BE2C (cell line): ENCODE data around the gene TRHDE.

Experiments
- DNase-seq: peaks from one replicate; pipeline ENCODE4 v3.0.0-alpha.2; 2020
- H3K27me3 ChIP-seq: fragments of 250-450 bp; sonication (Bioruptor Pico); 2 replicates; pipeline ENCODE4 v1.5.1; 2020; ENCODE audit warnings: mild to moderate bottlenecking
- H3K36me3 ChIP-seq: fragments of 250-450 bp; sonication (Bioruptor Pico); 2 replicates; pipeline ENCODE4 v1.5.1; 2020; ENCODE audit warnings: mild to moderate bottlenecking
- H3K4me1 ChIP-seq: fragments of 250-450 bp; sonication (Bioruptor Pico); 2 replicates; pipeline ENCODE4 v1.5.1; 2020
- H3K4me3 ChIP-seq: 2 replicates; pipeline ENCODE4 v1.5.1; 2011; ENCODE audit warnings: low read depth, low read length
- H3K9me3 ChIP-seq: fragments of 250-450 bp; sonication (Bioruptor Pico); 2 replicates; pipeline ENCODE4 v1.5.1; 2020
- TF ChIP-seq, protein P1 (sequence below): IDR thresholded peaks from 2 replicates; pipeline ENCODE4 v1.5.1; 2012; ENCODE audit warnings: mild to moderate bottlenecking, low read depth, low read length

Gene TRHDE

DNA sequence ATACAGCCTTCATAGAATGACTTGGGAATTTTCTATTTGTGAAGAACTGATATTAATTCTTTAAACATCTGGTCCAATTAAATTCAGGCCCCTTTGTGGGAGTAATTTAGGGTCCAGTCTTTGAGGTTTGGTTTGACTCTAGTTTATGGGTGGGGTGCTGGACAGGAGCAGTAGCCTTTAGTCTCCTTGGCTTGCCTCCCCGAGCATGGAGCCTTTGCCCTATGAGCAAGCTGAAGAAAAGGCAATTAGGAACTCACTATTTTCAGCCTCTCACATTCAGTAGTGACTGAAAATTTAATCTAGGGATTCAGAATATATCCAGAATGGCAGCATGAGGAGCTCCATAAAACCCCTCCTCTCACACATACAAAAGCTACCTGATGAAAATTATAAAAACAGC is 161.1 kb downstream of the TRHDE start:
- H3K9me3 ChIP-seq: no peaks in the 10 kb centered on the region
- no peak overlapping the region for H3K4me3 ChIP-seq
- TF ChIP-seq, protein P1, sequence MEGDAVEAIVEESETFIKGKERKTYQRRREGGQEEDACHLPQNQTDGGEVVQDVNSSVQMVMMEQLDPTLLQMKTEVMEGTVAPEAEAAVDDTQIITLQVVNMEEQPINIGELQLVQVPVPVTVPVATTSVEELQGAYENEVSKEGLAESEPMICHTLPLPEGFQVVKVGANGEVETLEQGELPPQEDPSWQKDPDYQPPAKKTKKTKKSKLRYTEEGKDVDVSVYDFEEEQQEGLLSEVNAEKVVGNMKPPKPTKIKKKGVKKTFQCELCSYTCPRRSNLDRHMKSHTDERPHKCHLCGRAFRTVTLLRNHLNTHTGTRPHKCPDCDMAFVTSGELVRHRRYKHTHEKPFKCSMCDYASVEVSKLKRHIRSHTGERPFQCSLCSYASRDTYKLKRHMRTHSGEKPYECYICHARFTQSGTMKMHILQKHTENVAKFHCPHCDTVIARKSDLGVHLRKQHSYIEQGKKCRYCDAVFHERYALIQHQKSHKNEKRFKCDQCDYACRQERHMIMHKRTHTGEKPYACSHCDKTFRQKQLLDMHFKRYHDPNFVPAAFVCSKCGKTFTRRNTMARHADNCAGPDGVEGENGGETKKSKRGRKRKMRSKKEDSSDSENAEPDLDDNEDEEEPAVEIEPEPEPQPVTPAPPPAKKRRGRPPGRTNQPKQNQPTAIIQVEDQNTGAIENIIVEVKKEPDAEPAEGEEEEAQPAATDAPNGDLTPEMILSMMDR: no peak
- no peak for DNase-seq
- no peaks in the 10 kb centered on the region for H3K36me3 ChIP-seq
- H3K27me3 ChIP-seq: no peaks in the 10 kb centered on the region
- H3K4me1 ChIP-seq: no peaks in the 10 kb centered on the region

DNA sequence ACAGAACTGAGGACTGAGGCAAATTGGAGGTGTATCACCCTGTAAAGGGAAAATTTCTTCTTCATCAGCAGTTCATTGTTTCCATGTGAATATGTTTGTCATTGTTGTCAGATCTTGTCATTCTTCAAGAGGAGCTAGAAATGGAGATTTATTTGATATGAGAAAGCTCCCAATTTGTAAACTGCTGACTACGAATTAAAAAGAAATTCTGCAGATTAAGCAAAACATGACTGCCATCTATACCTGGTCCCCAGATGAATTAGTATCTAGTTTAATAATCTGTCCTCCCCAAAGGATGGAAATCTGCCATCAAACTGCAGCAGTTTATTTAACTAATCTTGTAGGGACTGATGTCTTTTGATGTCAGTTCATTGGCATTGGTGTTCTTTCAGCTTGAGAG is 162.8 kb downstream of the TRHDE start:
- TF ChIP-seq, protein P1: no peak

DNA sequence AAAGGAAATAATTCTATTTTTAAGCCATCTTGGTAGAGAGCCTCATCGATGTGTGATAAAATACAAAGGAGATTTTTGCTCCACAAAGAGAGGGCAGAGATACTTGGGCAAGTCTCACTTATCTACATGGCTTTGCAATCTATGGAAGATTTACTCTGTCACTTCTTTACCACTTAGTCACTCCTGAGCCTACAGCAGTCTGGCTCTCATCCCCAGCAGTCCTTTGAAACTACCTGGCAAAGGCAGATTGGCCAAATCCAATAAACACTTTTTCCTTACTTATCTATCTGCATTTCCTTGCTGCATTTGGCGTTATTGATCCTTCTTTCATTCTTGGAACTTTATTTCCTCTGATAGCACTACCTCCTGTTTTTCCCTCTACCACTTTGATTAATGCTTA is 170.0 kb downstream of the TRHDE start:
- Histone ChIP-seq H3K27me3 (no peaks in the 10 kb centered on the region), H3K9me3 (no peaks in the 10 kb centered on the region), H3K36me3 (no peaks in the 10 kb centered on the region), H3K4me3 (no peak overlapping the region), H3K4me1 (no peaks in the 10 kb centered on the region)
- TF ChIP-seq, protein P1: no peak
- no peak for DNase-seq

More for the DNA sequence above, 162.8 kb downstream of the TRHDE start:
- no peak overlapping the region for H3K4me3 ChIP-seq
- H3K9me3 ChIP-seq: no peaks in the 10 kb centered on the region
- H3K36me3 ChIP-seq: no peaks in the 10 kb centered on the region
- no peak for DNase-seq
- no peaks in the 10 kb centered on the region for H3K4me1 ChIP-seq
- no peaks in the 10 kb centered on the region for H3K27me3 ChIP-seq

DNA sequence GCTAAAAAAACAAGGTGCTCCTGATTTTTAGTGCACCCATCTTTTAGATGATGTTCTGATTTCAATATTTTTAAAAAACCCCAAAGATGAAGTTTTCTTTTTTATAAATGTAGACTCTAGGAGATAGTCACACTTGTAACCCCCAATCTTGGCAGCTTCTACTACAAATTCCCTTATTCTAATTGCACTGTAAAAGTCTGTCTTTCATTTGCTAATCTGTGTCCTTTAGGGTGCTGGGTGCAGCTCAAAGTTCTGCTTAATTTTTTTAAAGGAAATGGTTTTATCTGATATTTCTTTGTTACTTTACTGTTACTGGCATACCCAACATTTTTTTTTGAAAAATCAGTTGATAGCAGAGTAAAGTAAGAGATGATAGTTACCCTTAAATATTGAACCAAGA is 172.0 kb downstream of the TRHDE start:
- DNase-seq: no peak
- no peaks in the 10 kb centered on the region for H3K36me3 ChIP-seq
- no peaks in the 10 kb centered on the region for H3K9me3 ChIP-seq
- H3K27me3 ChIP-seq: no peaks in the 10 kb centered on the region
- TF ChIP-seq, protein P1: no peak
- H3K4me1 ChIP-seq: no peaks in the 10 kb centered on the region
- no peak overlapping the region for H3K4me3 ChIP-seq

DNA sequence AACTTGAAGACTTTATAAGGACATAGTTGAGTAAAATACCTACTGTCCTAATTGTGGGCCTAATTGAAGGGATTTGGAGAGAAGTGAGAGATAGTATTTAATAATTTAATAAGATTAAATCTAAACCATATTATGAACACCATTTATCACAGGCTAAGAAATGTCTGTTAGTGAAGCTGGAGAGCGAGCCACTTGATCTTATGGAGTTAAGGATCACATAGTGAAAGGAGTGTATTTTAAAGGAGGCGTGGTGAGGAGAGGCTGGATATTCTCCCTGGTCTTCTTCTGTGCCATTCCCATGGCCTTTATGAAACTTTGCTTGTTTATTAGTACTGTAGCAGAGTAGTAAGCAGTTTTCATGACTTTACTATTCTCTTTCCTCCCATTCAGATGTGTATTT is 172.4 kb downstream of the TRHDE start:
- Histone ChIP-seq H3K4me3 (no peak overlapping the region), H3K9me3 (no peaks in the 10 kb centered on the region), H3K4me1 (no peaks in the 10 kb centered on the region), H3K36me3 (no peaks in the 10 kb centered on the region), H3K27me3 (no peaks in the 10 kb centered on the region)
- TF ChIP-seq, protein P1: no peak
- no peak for DNase-seq

DNA sequence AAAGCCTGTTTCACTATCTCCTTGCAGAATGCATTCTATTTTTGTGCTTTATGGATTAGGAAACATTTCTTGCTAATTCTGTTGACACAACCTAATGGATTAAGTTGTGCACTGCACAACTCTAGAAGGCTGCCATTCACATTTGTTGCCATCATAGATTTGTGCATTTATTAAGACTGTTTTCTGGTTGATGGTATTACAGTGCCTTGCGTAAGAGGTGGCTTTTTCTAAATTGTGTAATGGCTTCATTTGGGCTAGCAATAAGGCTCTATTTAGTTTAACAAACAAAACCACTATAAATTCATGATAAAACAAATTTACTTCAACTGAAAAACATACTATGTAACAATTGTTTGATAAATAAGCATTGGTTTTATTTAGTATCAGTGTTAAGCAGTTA is 175.9 kb downstream of the TRHDE start:
- H3K27me3 ChIP-seq: no peaks in the 10 kb centered on the region
- TF ChIP-seq, protein P1: no peak

More for the DNA sequence above, 175.9 kb downstream of the TRHDE start:
- Histone ChIP-seq H3K36me3 (no peaks in the 10 kb centered on the region), H3K9me3 (no peaks in the 10 kb centered on the region), H3K4me1 (no peaks in the 10 kb centered on the region), H3K4me3 (no peak overlapping the region)
- DNase-seq: no peak
